Measurements from ENCODE around the gene IFRD1. TPM values are rescaled to one million over a fixed set of nuclear protein-coding genes. Genes with fewer than 3 reads are reported as not detected.
A peak's percentile ranks its signal among the peaks of the same experiment; 100 is the strongest.

Gene IFRD1
- total RNA-seq, 4 donors from 2014 or later = 36.9 to 51.5 (median 48.0) TPM

DNA sequence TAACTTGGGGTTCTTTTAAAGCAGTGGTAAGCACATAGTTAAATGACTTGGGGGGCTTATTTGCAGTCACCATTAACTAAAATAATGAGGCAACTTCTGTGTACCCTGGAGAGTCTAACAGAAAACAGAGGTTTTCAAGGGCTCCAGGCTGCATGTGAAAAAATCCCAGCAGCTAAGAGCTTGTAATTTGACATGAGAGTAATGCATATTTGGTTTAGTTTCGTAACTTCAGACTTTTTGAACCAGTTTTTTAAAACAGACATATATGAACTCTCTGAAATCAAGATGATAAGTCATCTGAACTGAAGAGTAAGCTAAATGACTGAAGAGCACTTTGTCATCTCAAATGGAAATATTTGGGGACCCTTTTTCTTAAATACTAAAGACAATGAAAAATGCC is 40.2 kb upstream of the IFRD1 start:
- no peak overlapping the region for H3K27ac ChIP-seq (replicated peaks in 1 of 4)
- no peaks in the 10 kb centered on the region for H3K9me3 ChIP-seq
- 94% methylated on average over 1 of the region's 1 CpG for WGBS
- no peak for DNase-seq (ENCODE audit: extremely low spot score)
- no peaks in the 10 kb centered on the region for H3K36me3 ChIP-seq
- no peak for TF ChIP-seq POLR2AphosphoS5 (IDR thresholded peaks at IDR 0.05)
- TF ChIP-seq EP300 (IDR thresholded peaks at IDR 0.05) = no peak
- peaks cover 0 to 15% (median 0%) of the 10 kb centered on the region in 4 donors for H3K27me3 ChIP-seq
- no peak overlapping the region for H3K4me3 ChIP-seq
- peaks cover 0 to 3% (median 0%) of the 10 kb centered on the region in 4 donors for H3K4me1 ChIP-seq
- intact Hi-C loops (cut with DNase I) = loop anchor here (5.0 to 10.0 kb wide), 3 partner anchors 87 to 658 kb away; no protein-coding TSS in a partner anchor

DNA sequence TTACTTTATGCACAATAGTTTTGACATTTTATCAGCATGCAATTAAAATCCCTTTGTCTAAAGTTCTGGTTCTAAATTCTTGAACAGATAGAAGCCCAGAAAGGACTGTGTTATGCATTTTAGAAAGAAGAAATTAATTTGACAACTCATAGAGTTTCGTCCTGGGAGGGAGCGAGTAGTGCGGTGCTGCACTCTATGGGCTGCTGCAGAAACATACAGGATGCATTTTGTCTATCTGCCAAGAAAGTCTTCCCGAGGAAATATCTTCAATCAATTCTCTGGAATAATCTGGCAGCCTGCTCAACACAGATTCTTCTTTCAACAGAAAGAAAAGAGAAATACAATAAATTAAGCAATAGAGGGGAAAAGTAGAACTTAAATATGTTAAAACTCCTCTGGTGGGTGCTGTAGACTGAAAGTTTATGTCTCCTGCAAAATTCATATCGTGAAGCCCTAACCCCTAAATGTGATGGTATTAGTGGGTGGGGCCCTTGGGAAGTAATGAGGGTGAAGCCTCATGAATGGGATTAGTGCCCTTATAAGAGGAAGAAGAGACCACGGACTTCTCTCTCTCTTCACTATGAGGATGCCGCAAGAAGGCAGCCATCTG is 39.0 kb upstream of the IFRD1 start:
- no peaks in the 10 kb centered on the region for H3K9me3 ChIP-seq
- H3K27ac ChIP-seq (replicated peaks in 1 of 4) = no peak overlapping the region
- no peak for DNase-seq (ENCODE audit: extremely low spot score)
- H3K27me3 ChIP-seq = peaks cover 0 to 12% (median 0%) of the 10 kb centered on the region in 4 donors
- intact Hi-C loops (cut with DNase I) = loop anchor here (5.0 to 10.0 kb wide), 3 partner anchors 86 to 659 kb away; no protein-coding TSS in a partner anchor
- WGBS = 39% methylated on average over 7 of the region's 7 CpGs
- H3K36me3 ChIP-seq = no peaks in the 10 kb centered on the region
- H3K4me1 ChIP-seq = peaks cover 0 to 3% (median 0%) of the 10 kb centered on the region in 4 donors
- TF ChIP-seq, protein P1, sequence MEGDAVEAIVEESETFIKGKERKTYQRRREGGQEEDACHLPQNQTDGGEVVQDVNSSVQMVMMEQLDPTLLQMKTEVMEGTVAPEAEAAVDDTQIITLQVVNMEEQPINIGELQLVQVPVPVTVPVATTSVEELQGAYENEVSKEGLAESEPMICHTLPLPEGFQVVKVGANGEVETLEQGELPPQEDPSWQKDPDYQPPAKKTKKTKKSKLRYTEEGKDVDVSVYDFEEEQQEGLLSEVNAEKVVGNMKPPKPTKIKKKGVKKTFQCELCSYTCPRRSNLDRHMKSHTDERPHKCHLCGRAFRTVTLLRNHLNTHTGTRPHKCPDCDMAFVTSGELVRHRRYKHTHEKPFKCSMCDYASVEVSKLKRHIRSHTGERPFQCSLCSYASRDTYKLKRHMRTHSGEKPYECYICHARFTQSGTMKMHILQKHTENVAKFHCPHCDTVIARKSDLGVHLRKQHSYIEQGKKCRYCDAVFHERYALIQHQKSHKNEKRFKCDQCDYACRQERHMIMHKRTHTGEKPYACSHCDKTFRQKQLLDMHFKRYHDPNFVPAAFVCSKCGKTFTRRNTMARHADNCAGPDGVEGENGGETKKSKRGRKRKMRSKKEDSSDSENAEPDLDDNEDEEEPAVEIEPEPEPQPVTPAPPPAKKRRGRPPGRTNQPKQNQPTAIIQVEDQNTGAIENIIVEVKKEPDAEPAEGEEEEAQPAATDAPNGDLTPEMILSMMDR (IDR thresholded peaks at IDR 0.05) = peak; percentile 51 to 61 (median 53)
- TF ChIP-seq POLR2AphosphoS5 (IDR thresholded peaks at IDR 0.05) = no peak
- H3K4me3 ChIP-seq = no peak overlapping the region

DNA sequence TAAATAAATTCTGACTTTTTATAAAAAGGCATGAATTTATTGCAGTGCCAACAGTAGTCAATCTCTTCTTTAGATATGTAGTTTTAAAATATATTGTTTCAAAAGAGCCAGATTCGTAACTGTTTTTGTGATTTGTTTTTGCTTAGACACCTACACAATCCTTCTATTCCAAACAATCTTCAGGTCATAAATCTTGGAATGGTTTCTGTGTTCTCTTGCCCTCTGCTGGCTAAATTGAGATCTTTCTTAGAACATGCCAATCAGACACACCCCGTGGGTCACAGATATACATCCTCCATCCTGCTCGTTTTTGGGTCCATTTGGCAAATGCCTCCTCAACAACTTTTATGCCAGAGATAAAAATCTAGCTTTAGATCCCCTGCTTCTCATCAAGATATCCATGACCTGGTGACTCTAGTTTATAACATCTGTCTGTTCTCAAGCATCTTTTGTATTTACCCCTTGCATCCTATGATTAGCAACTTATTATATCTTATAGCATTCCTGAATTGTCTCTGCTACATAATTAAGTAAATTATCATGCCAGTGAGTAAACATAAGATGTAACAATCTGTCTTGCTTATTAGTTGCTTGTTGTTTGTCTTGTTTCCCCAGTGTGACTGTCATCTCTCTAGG is 35.3 kb upstream of the IFRD1 start:
- intact Hi-C loops (cut with DNase I) = loop anchor here (5.0 to 10.0 kb wide), 3 partner anchors 82 to 663 kb away; no protein-coding TSS in a partner anchor
- peaks cover 0 to 3% (median under 1%) of the 10 kb centered on the region in 4 donors for H3K4me1 ChIP-seq
- no peak for DNase-seq (ENCODE audit: extremely low spot score)
- H3K36me3 ChIP-seq = no peaks in the 10 kb centered on the region
- H3K9me3 ChIP-seq = no peaks in the 10 kb centered on the region
- WGBS = 9% methylated on average over 3 of the region's 3 CpGs
- no peak overlapping the region for H3K27ac ChIP-seq (replicated peaks in 1 of 4)
- peaks cover 0 to 6% (median 0%) of the 10 kb centered on the region in 4 donors for H3K27me3 ChIP-seq
- no peak overlapping the region for H3K4me3 ChIP-seq
- no peak for TF ChIP-seq POLR2A (IDR thresholded peaks at IDR 0.05; ENCODE audit: low read depth)
- TF ChIP-seq, protein P1 (IDR thresholded peaks at IDR 0.05) = peak; percentile 28 to 49 (median 36)

DNA sequence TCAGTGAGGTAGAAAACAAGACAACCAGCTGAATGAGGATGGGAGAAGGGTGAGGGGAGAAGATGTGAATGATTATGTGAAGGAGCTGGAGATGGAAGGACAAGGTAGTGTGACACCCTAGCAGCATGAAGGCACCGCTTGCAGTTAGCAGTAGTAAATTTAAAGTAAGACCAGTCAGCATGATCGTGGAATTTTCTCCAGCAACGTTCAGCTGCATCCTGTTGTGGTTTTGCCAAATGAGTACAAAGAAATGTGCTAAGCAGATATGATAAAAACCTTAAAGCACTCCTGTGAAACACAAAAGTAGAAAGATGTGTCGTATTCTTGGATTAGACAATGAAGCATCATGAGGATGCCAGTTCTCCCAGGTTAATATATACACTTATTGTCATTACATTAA is 34.1 kb upstream of the IFRD1 start:
- Histone ChIP-seq H3K36me3 (no peaks in the 10 kb centered on the region), H3K27ac (replicated peaks in 1 of 4) (no peak overlapping the region), H3K4me1 (peaks cover 0 to 13% (median 10%) of the 10 kb centered on the region in 4 donors), H3K9me3 (no peaks in the 10 kb centered on the region), H3K27me3 (peaks cover 0 to 6% (median 0%) of the 10 kb centered on the region in 4 donors), H3K4me3 (no peak overlapping the region)
- no peak for DNase-seq (ENCODE audit: extremely low spot score)
- TF ChIP-seq EP300 (IDR thresholded peaks at IDR 0.05) (no peak), POLR2A (IDR thresholded peaks at IDR 0.05; ENCODE audit: low read depth) (no peak), POLR2AphosphoS5 (IDR thresholded peaks at IDR 0.05) (no peak)
- TF ChIP-seq, protein P1 (IDR thresholded peaks at IDR 0.05) = no peak
- whole genome bisulfite sequencing = 56% methylated on average over 4 of the region's 4 CpGs
- intact Hi-C loops (cut with DNase I) = loop anchor here (10.0 kb wide), 1 partner anchor 461 kb away; no protein-coding TSS in a partner anchor

DNA sequence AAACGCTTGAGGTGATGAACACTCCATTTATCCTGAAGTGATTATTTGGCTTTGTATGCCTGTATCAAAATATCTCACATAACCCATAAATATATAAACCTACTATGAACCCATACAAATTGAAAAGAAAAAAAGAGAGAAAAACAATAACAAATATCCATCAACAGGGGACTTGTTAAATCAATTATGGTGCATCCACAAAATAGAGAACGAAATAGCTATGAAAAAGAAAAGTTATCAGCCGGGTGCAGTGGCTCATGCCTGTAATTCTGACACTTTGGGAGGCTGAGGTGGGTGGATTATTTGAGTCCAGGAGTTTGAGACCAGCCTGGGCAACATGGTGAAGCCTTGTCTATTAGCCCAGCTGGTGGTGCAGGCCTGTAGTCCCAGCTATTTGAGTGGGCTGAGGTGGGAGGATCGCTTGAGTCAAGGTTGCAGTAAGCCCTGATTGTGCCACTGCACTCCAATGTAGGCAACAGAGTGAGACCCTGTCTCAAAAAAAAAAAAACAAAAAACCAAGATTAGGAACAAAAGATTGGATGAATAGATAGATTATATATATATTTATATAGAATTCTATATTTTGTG is 30.6 kb upstream of the IFRD1 start:
- no peak for TF ChIP-seq POLR2A (IDR thresholded peaks at IDR 0.05; ENCODE audit: low read depth)
- TF ChIP-seq, protein P1 (IDR thresholded peaks at IDR 0.05) = no peak
- no peak for TF ChIP-seq EP300 (IDR thresholded peaks at IDR 0.05)
- Histone ChIP-seq H3K9me3 (no peaks in the 10 kb centered on the region), H3K4me3 (no peak overlapping the region), H3K27ac (replicated peaks in 1 of 4) (no peak overlapping the region), H3K36me3 (no peaks in the 10 kb centered on the region), H3K4me1 (peaks cover 14 to 29% (median 27%) of the 10 kb centered on the region in 4 donors), H3K27me3 (no peaks in the 10 kb centered on the region)
- DNase-seq (ENCODE audit: extremely low spot score) = no peak
- WGBS = 96% methylated on average over 4 of the region's 4 CpGs
- intact Hi-C loops (cut with DNase I) = loop anchor here (10.0 kb wide), 1 partner anchor 465 kb away; no protein-coding TSS in a partner anchor
